ENCODE results near the gene BMAL2. TPM values are rescaled to one million over a fixed set of nuclear protein-coding genes. Genes with fewer than 3 reads are reported as not detected.

Gene BMAL2, protein sequence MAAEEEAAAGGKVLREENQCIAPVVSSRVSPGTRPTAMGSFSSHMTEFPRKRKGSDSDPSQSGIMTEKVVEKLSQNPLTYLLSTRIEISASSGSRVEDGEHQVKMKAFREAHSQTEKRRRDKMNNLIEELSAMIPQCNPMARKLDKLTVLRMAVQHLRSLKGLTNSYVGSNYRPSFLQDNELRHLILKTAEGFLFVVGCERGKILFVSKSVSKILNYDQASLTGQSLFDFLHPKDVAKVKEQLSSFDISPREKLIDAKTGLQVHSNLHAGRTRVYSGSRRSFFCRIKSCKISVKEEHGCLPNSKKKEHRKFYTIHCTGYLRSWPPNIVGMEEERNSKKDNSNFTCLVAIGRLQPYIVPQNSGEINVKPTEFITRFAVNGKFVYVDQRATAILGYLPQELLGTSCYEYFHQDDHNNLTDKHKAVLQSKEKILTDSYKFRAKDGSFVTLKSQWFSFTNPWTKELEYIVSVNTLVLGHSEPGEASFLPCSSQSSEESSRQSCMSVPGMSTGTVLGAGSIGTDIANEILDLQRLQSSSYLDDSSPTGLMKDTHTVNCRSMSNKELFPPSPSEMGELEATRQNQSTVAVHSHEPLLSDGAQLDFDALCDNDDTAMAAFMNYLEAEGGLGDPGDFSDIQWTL
- total RNA-seq, result 7.6 and 8.0 TPM in 2 replicates
- long read RNA-seq, partial matches to known transcripts, result 0 of 1 reads
- long read RNA-seq, other reads (novel, unspliced or antisense), result 1 of 1 reads

DNA sequence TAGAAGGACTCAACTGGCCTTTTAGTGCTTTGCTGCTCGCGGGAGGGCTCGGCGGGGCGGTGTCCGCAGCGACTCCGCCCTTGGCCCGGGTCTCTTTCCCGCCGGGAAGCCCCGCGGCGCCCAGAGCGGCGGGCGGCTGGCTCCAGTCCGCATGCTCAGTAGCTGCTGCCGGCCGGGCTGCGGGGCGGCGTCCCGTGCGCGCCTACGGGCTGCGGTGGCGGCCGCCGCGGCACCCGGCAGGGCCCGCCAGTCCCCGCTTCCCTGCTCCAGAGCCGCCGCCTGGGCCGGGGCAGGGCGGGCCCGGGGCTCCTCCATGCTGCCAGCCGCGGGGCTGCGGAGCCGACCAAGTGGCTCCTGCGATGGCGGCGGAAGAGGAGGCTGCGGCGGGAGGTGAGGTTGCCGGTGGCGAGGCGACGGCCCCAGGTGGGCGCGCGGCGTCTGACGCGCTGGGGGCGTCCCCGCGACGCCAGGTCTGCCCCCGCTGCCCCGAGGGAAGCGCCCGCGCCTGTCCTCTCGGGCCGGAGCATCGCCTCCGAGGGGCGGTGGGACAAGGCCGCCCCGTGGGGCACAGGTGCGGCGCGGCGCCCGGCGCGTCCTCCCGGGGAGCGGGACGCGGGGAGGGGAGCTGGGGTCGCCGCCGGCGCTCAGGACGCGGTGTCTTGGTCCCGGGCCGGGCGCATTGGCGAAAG lies at the start of gene BMAL2:
TSS of gene BMAL2 (plus strand) at position 123 of the 689 bp plus-strand sequence. CDS start at position 360, 237 bp downstream.
- peaks cover 19% of the 10 kb centered on the region for H3K4me1 Mint-ChIP-seq
- no peaks in the 10 kb centered on the region for H3K36me3 Mint-ChIP-seq (ENCODE audit: low read depth)
- no peak within 1 kb of the TSS for H3K27ac Mint-ChIP-seq (ENCODE audit: unreplicated experiment)

DNA sequence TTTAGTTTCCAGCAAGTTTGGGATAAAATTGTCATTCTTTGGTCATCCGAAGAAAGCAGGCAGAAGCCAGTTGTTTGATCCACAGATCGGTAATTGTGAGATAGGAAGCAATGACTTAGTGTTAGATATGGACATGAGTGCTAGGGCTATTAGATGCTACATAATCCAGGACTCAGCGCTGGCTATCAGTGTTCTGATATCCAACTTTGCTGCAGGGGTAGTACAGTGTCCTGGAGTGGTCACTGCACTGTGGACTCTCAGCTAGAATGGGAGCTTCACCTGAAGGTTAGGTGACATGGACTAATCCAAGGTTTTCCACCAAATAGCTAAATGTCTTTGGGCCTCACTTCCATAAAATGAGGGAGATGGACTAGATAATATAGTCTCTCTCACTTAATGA lies 48.6 kb upstream of the BMAL2 start:
- H3K4me3 Mint-ChIP-seq, result no peak overlapping the region

More for the DNA sequence above, at the start of gene BMAL2:
- H3K9me3 Mint-ChIP-seq, result no peaks in the 10 kb centered on the region
- TF ChIP-seq, protein P1, sequence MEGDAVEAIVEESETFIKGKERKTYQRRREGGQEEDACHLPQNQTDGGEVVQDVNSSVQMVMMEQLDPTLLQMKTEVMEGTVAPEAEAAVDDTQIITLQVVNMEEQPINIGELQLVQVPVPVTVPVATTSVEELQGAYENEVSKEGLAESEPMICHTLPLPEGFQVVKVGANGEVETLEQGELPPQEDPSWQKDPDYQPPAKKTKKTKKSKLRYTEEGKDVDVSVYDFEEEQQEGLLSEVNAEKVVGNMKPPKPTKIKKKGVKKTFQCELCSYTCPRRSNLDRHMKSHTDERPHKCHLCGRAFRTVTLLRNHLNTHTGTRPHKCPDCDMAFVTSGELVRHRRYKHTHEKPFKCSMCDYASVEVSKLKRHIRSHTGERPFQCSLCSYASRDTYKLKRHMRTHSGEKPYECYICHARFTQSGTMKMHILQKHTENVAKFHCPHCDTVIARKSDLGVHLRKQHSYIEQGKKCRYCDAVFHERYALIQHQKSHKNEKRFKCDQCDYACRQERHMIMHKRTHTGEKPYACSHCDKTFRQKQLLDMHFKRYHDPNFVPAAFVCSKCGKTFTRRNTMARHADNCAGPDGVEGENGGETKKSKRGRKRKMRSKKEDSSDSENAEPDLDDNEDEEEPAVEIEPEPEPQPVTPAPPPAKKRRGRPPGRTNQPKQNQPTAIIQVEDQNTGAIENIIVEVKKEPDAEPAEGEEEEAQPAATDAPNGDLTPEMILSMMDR (conservative IDR thresholded peaks at IDR 0.05), result no peak
- peak; percentile 58 for DNase-seq (ENCODE audit: low read depth, low spot score)
- peaks cover 61% of the 10 kb centered on the region for H3K27me3 Mint-ChIP-seq (ENCODE audit: low read depth)
- H3K4me3 Mint-ChIP-seq, result peak within 1 kb of the TSS; percentile 92

DNA sequence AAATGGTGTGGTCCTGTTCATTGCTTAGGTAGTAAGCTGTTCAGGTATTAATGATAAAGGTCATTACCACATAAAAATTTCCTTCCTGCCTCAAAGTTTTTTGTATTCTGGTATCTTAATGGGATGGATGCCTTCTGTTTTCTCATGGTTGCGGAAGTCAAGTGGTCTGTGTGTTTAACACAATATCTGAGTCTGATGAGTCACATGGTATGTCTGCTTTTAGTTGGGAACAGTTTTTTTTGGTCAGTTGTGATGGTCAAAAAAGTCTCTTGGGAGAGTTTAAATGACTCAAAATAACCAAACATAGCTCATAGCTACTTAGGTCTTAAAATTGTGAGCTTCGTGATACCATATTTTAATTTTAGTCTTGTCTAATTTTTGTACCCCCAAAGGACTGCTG lies 47.9 kb upstream of the BMAL2 start:
- TF ChIP-seq, protein P1 (conservative IDR thresholded peaks at IDR 0.05), result no peak
- Mint-ChIP-seq H3K4me1 (peaks cover 14% of the 10 kb centered on the region), H3K27ac (ENCODE audit: unreplicated experiment) (no peak overlapping the region), H3K36me3 (ENCODE audit: low read depth) (no peaks in the 10 kb centered on the region), H3K9me3 (no peaks in the 10 kb centered on the region), H3K27me3 (ENCODE audit: low read depth) (no peaks in the 10 kb centered on the region), H3K4me3 (no peak overlapping the region)
- no peak for DNase-seq (ENCODE audit: low read depth, low spot score)

More for the DNA sequence above, 48.6 kb upstream of the BMAL2 start:
- H3K4me1 Mint-ChIP-seq, result peaks cover 9% of the 10 kb centered on the region
- no peak for DNase-seq (ENCODE audit: low read depth, low spot score)
- no peaks in the 10 kb centered on the region for H3K27me3 Mint-ChIP-seq (ENCODE audit: low read depth)
- H3K9me3 Mint-ChIP-seq, result no peaks in the 10 kb centered on the region
- no peaks in the 10 kb centered on the region for H3K36me3 Mint-ChIP-seq (ENCODE audit: low read depth)
- TF ChIP-seq, protein P1 (conservative IDR thresholded peaks at IDR 0.05), result no peak
- H3K27ac Mint-ChIP-seq (ENCODE audit: unreplicated experiment), result no peak overlapping the region

DNA sequence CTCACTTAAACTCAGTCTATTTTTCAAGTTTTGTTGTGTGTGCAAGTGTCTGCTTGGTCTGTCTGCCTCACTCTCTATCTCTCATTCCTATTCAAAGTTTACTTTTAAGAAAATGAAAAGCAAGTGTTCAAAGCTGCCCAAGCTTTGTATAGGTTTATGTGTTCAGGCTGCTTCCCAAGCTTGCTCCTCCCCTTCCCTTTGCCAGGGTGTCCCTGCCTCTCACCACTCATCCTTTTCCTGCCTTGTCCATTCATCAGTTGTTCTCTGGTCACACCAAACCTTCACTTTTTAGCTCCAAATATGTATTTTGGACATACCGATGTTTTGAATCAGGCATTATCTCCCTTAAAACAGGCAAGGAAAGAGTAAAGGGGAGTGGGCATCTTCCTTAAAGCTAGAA lies 47.2 kb upstream of the BMAL2 start:
- Mint-ChIP-seq H3K4me3 (no peak overlapping the region), H3K36me3 (ENCODE audit: low read depth) (no peaks in the 10 kb centered on the region), H3K4me1 (peaks cover 17% of the 10 kb centered on the region), H3K9me3 (no peaks in the 10 kb centered on the region), H3K27me3 (ENCODE audit: low read depth) (no peaks in the 10 kb centered on the region), H3K27ac (ENCODE audit: unreplicated experiment) (no peak overlapping the region)
- no peak for DNase-seq (ENCODE audit: low read depth, low spot score)
- TF ChIP-seq, protein P1 (conservative IDR thresholded peaks at IDR 0.05), result no peak

DNA sequence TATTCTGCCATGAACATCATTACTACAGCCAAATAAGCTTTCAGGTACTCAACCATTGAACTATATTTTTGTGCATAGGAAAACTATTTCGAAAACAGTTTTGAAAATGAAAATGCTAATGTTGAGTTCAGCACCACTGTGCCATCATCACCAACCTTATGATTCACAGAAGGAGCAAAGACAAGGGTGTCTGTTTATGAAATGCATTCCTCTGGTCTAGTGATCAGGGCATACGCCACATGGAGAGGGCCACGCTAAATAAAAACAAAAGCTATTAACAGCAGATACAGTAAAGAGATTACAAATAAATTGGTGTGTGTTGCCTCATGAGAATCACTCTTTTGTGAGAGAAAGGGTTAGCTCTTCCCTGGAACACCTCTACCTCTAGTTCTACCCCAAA lies 43.2 kb upstream of the BMAL2 start:
- TF ChIP-seq, protein P1 (conservative IDR thresholded peaks at IDR 0.05), result no peak
- H3K27me3 Mint-ChIP-seq (ENCODE audit: low read depth), result no peaks in the 10 kb centered on the region
- no peak overlapping the region for H3K27ac Mint-ChIP-seq (ENCODE audit: unreplicated experiment)
- H3K9me3 Mint-ChIP-seq, result no peaks in the 10 kb centered on the region
- no peak overlapping the region for H3K4me3 Mint-ChIP-seq
- peaks cover 32% of the 10 kb centered on the region for H3K4me1 Mint-ChIP-seq
- no peaks in the 10 kb centered on the region for H3K36me3 Mint-ChIP-seq (ENCODE audit: low read depth)
- DNase-seq (ENCODE audit: low read depth, low spot score), result no peak

Data from neural crest cell (in vitro differentiated cells).